PC-3 (cell line): Measurements from ENCODE around the gene PSG6.

Source experiments
- CTCF ChIP-seq: fragments of 300-600 bp; sonication (generic); conservative IDR thresholded peaks from 2 replicates; pipeline ENCODE4 v1.5.1; 2017; ENCODE audit warnings: antibody characterized with exemption, low read depth, mild to moderate bottlenecking, low read length
- EZH2 ChIP-seq: fragments of 300-600 bp; sonication (generic); IDR thresholded peaks from one replicate; pipeline ENCODE4 v1.6.1; 2017; ENCODE audit warnings: antibody characterized with exemption, mild to moderate bottlenecking, low read length; ENCODE audit not compliant: unreplicated experiment

DNA sequence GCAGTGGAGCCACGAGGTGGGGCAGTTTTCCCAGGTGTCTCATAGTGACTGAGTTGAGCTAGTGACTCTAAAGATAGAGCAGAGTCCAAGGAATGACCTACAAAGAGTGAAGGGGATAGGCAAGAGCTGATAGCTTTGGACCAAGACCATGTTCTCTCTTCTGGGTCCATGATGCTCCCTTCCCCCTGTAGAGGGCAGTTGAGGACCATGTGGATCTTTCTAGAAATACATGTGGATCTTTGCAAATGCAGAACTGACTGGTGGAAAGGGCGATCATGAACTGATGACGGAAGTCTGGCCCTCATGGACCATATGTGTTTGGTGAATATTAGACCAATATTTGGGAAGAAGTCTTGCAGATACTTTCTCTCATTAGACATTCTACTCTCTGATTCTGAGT, 45.1 kb downstream of the PSG6 start:
- TF ChIP-seq CTCF = 0 out of 2 replicates have a peak, but pooled peaks have one; percentile 15
- TF ChIP-seq EZH2 = no peak
